SIG-M5 treated with dmso at 0.1 percent for 504 hours (cell line): ENCODE measurements around the gene ATP2A3.
"Not testable (repeated sequence)": the region's sequence is repeated elsewhere in the genome, so short reads cannot be mapped to it uniquely, and the experiment has no call there.

Experiments used
- DNase-seq: peaks from one replicate; lab custom pipeline; 2025; ENCODE audit not compliant: unreplicated experiment; lab: John Stamatoyannopoulos, UW

The ATP2A3 gene

GRCh38 chr17:3956327-3956957, 7.8 kb downstream of the ATP2A3 start:
- DNase-seq = no peak

GRCh38 chr17:3955673-3955988, 8.6 kb downstream of the ATP2A3 start:
- DNase-seq = no peak

GRCh38 chr17:3954976-3955672, 9.1 kb downstream of the ATP2A3 start:
- no peak for DNase-seq

GRCh38 chr17:3954086-3954485, 10.2 kb downstream of the ATP2A3 start:
- no peak for DNase-seq

GRCh38 chr17:3953542-3953941, 10.7 kb downstream of the ATP2A3 start:
- no peak for DNase-seq

- DNase-seq = no peak
Observed at GRCh38 chr17:3952186-3952585, 12.1 kb downstream of the ATP2A3 start.

GRCh38 chr17:3951420-3951819, 12.8 kb downstream of the ATP2A3 start:
- DNase-seq = no peak

GRCh38 chr17:3951003-3951402, 13.2 kb downstream of the ATP2A3 start:
- DNase-seq = no peak

- DNase-seq = no peak
Observed at GRCh38 chr17:3950584-3950983, 13.7 kb downstream of the ATP2A3 start.

GRCh38 chr17:3949418-3949817, 14.8 kb downstream of the ATP2A3 start:
- no peak for DNase-seq

- not testable (repeated sequence) for DNase-seq
Observed at GRCh38 chr17:3948551-3948950, 15.7 kb downstream of the ATP2A3 start.

- no peak for DNase-seq
Observed at GRCh38 chr17:3947318-3947810, 16.9 kb downstream of the ATP2A3 start.

- DNase-seq = no peak
Observed at GRCh38 chr17:3946711-3947235, 17.5 kb downstream of the ATP2A3 start.

- no peak for DNase-seq
Observed at GRCh38 chr17:3944485-3945388, 19.5 kb downstream of the ATP2A3 start.

- no peak for DNase-seq
Observed at GRCh38 chr17:3943240-3943891, 20.9 kb downstream of the ATP2A3 start.

GRCh38 chr17:3940965-3941698, 23.1 kb downstream of the ATP2A3 start:
- no peak for DNase-seq

GRCh38 chr17:3937359-3937758, 26.9 kb downstream of the ATP2A3 start:
- no peak for DNase-seq

GRCh38 chr17:3935825-3936355, 28.3 kb downstream of the ATP2A3 start:
- DNase-seq = no peak

GRCh38 chr17:3935140-3935542, 29.1 kb downstream of the ATP2A3 start:
- DNase-seq = no peak

- DNase-seq = no peak
Observed at GRCh38 chr17:3929764-3930163, 34.5 kb downstream of the ATP2A3 start.
